Stomach smooth muscle (tissue), 2 donors: Measurements from ENCODE around the gene CDH23.

ENCODE experiments used
- H3K27ac ChIP-seq: one replicate; pipeline ENCODE4 v1.7.0; 2013; ENCODE audit warnings: mild to moderate bottlenecking, low read length, inconsistent platforms
- H3K27me3 ChIP-seq, 2 donors: one replicate each; pipeline ENCODE4 v1.7.0; 2013; ENCODE audit warnings: low read length in 2 of 2; ENCODE audit not compliant: insufficient read depth in 2 of 2, control insufficient read depth in 1 of 2
- H3K36me3 ChIP-seq, 2 donors: one replicate each; pipeline ENCODE4 v1.7.0; 2013; ENCODE audit warnings: low read length in 2 of 2; ENCODE audit not compliant: control insufficient read depth in 2 of 2, insufficient read depth in 2 of 2
- H3K4me1 ChIP-seq: one replicate; pipeline ENCODE4 v1.7.0; 2013; ENCODE audit warnings: low read length; ENCODE audit not compliant: control insufficient read depth, insufficient read depth
- H3K4me3 ChIP-seq, 2 donors: one replicate each; pipeline ENCODE4 v1.7.0; 2013; ENCODE audit warnings: low read length in 2 of 2
- H3K9ac ChIP-seq, 2 donors: one replicate each; pipeline ENCODE4 v1.7.0; 2013; ENCODE audit warnings: low read length in 2 of 2, mild to moderate bottlenecking in 1 of 2
- H3K9me3 ChIP-seq, 2 donors: one replicate each; pipeline ENCODE4 v1.7.0; 2013; ENCODE audit warnings: low read length in 2 of 2; ENCODE audit not compliant: control insufficient read depth in 2 of 2
- donor health status: healthy.
- donor health status: Pancreatic carcinoma.

The CDH23 gene

DNA sequence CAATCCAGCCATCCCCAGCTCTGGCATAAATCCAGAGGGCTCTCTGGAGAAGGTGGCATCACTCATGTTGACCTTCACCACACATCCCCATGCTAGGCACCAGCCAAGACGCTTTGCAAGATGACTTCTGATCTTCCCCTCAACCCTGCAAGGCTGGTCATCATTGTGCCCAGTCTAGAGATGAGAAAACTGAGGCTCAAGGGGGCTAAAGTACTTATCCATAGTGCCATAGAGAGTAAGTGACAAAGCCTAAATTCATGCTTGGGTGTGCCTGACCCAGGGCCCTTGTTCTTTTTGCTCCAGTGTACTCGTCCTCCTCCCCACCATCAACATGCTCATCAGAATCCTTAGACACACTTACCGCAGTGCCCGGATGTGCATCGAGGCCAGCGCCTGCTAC is 324.6 kb downstream of the CDH23 start:
- H3K9me3 ChIP-seq = no peaks in the 10 kb centered on the region
- H3K27me3 ChIP-seq = no peaks in the 10 kb centered on the region
- H3K36me3 ChIP-seq = no peaks in the 10 kb centered on the region
- no peak overlapping the region for H3K4me3 ChIP-seq
- H3K27ac ChIP-seq = no peak overlapping the region
- H3K9ac ChIP-seq = no peak overlapping the region
- peaks cover 21% of the 10 kb centered on the region for H3K4me1 ChIP-seq

DNA sequence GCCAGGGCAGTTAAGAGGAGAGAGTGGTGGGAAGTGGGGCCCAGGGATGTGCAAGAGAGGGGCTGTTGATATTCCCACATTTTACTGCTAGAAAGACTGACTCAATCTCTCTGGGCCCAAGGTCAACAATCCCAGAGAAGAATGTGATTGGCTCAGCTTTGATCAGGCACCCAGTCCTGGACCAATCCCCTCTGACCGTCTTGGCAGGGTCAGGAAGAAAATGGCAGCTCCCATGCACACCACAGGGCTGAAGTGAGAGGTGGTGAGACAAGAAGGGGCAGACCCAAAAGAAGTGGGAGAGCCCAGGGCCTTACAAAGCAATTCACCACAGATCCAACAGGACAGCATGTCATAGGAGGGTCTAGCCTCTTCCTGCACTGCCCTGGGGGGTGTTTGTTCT is 326.1 kb downstream of the CDH23 start:
- H3K9me3 ChIP-seq = no peaks in the 10 kb centered on the region
- H3K27ac ChIP-seq = no peak overlapping the region
- H3K4me3 ChIP-seq = no peak overlapping the region
- H3K4me1 ChIP-seq = peaks cover 26% of the 10 kb centered on the region
- H3K9ac ChIP-seq = no peak overlapping the region
- H3K36me3 ChIP-seq = no peaks in the 10 kb centered on the region
- H3K27me3 ChIP-seq = no peaks in the 10 kb centered on the region

DNA sequence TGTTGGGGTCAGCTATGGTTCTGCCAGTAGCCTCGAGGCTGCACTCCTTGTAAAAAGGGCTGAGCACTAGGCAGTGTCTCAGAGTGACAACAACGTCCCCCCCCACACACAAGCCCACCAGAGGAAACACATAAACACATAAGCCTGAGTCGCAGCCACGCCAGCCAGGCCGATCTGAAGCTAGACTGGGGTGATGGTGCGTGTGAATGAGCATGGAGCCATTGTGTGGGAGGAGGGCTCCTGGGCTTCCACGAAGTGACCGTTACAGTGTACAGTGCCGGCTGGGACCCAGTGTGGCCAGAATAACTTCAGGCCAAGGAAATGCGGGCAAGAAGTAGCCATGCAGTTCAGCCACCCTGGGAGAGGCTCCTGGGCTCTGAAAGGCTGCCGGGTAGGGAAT is 326.6 kb downstream of the CDH23 start:
- no peaks in the 10 kb centered on the region for H3K27me3 ChIP-seq
- H3K36me3 ChIP-seq = no peaks in the 10 kb centered on the region
- H3K9ac ChIP-seq = no peak overlapping the region
- no peak overlapping the region for H3K4me3 ChIP-seq
- H3K27ac ChIP-seq = no peak overlapping the region
- H3K4me1 ChIP-seq = peaks cover 26% of the 10 kb centered on the region
- H3K9me3 ChIP-seq = no peaks in the 10 kb centered on the region

DNA sequence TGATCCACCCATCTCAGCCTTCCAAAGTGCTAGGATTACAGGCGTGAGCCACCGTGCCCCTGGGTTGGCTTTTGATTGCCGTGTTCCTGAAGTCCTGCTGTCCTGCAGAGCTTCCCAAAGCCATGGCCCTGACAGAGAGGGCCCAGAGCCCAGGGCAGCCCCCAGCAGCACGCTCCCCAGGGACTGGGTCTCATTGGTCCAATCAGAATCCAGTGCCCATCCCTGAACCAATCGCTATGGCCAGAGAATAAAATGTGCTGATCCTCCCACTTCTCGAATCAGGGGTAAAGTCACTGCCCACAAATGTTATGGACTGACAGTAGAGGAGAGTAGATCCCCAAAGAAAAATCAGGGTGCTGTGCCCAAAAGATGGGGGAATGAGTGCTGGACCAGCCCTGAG is 327.8 kb downstream of the CDH23 start:
- H3K27ac ChIP-seq = no peak overlapping the region
- no peaks in the 10 kb centered on the region for H3K9me3 ChIP-seq
- no peaks in the 10 kb centered on the region for H3K27me3 ChIP-seq
- H3K9ac ChIP-seq = no peak overlapping the region
- no peak overlapping the region for H3K4me3 ChIP-seq
- H3K36me3 ChIP-seq = no peaks in the 10 kb centered on the region
- H3K4me1 ChIP-seq = peaks cover 32% of the 10 kb centered on the region

- H3K9me3 ChIP-seq = no peaks in the 10 kb centered on the region
- H3K9ac ChIP-seq = no peak overlapping the region
- H3K4me1 ChIP-seq = peaks cover 32% of the 10 kb centered on the region
- H3K27me3 ChIP-seq = no peaks in the 10 kb centered on the region
- no peak overlapping the region for H3K27ac ChIP-seq
- H3K4me3 ChIP-seq = no peak overlapping the region
- H3K36me3 ChIP-seq = no peaks in the 10 kb centered on the region
Observed at GRCh38 chr10:71725249-71725648, 328.5 kb downstream of the CDH23 start.

DNA sequence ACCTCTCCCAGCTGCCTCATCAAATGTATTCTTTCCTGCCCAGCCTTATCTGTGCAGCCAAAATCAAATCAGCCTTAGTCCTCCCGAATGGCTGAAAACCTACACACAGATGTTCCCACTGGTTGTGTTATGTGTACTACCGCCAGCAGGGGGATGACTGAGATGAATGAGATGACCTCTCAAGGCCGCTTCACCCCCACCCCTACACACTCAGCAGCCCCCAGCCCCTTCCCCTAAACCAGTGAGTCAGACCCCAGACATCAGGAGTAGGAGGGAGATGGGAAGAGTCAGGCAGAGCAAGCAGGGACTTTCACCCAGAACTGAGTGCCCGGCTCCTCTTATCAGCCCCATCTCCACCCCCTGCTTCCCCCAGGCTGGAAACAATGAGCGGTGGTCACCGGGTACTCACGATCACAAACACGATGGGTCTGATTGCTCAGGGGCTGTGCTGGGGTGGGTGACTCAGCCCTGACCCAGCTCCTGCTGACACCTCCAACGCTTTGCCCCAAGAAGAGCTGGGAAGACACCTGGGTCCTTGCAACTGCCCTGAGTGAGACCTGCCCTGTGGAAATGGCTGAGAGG is 329.4 kb downstream of the CDH23 start:
- Histone ChIP-seq H3K9me3 (no peaks in the 10 kb centered on the region), H3K36me3 (no peaks in the 10 kb centered on the region), H3K4me1 (peaks cover 32% of the 10 kb centered on the region), H3K9ac (no peak overlapping the region), H3K4me3 (no peak overlapping the region), H3K27ac (no peak overlapping the region), H3K27me3 (no peaks in the 10 kb centered on the region)

- Histone ChIP-seq H3K4me1 (peaks cover 32% of the 10 kb centered on the region), H3K9ac (peak overlapping the region in 1 of 2 donors; percentile 58), H3K4me3 (no peak overlapping the region), H3K36me3 (no peaks in the 10 kb centered on the region), H3K27me3 (no peaks in the 10 kb centered on the region), H3K27ac (peak overlapping the region; percentile 88), H3K9me3 (no peaks in the 10 kb centered on the region)
Observed at GRCh38 chr10:71726580-71727104, 329.9 kb downstream of the CDH23 start.

GRCh38 chr10:71727105-71727737 is 330.5 kb downstream of the CDH23 start:
- Histone ChIP-seq H3K36me3 (no peaks in the 10 kb centered on the region), H3K9ac (peak overlapping the region; percentile 58 to 60), H3K27ac (peak overlapping the region; percentile 88), H3K9me3 (no peaks in the 10 kb centered on the region), H3K4me3 (peak overlapping the region in 1 of 2 donors; percentile 54), H3K27me3 (no peaks in the 10 kb centered on the region), H3K4me1 (peaks cover 32% of the 10 kb centered on the region)

DNA sequence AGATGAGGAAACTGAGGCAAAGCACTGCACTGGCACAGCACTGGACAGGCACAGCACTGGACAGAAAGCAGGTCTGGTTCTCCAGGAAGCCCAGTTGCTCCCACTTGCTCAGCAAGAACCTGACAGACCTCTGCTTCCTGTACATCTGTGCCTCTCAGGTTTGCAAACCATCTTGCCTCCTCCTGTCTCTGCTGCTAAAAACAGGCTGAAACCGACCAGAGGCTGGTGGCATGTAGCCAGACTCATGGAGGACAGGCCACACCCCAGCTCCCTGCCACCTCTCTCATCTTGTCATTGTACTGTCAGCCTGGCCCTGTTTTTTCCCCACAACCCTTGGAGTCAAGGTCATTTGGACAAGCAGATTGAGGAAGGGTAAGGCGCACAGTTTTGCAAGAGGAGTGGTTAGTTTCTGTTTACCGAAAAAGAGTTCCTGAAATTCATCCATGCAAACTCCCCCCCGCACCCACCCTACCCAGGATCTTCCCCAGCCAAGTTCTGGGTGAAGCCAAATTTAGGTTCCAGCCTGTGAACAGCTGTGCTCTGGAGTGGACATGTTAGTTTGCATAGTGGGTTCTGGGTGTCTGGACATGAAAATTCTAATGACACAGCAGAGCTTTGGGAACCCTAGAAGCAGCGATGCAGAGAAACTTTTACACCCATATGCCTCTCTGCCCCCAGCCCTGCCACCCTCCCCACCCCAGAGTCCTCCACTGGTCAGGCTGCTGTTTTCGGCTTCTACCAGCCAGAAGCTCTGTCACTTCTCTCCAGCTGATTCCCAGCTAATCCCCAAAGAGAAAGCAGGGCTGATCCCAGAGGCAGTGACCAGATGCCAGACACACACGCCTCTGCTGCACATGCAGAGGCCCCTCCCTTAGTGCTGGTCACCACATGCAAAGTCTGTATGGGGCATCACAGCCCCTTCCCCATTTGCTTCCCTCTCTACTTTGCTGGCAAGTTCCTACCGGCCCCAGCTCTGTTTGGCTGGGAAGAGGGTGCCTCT is 331.3 kb downstream of the CDH23 start:
- Histone ChIP-seq H3K27me3 (no peaks in the 10 kb centered on the region), H3K36me3 (no peaks in the 10 kb centered on the region), H3K4me3 (peak overlapping the region in 1 of 2 donors; percentile 54), H3K27ac (peak overlapping the region; percentile 88), H3K4me1 (peaks cover 32% of the 10 kb centered on the region), H3K9me3 (no peaks in the 10 kb centered on the region), H3K9ac (peak overlapping the region; percentile 58 to 60)

DNA sequence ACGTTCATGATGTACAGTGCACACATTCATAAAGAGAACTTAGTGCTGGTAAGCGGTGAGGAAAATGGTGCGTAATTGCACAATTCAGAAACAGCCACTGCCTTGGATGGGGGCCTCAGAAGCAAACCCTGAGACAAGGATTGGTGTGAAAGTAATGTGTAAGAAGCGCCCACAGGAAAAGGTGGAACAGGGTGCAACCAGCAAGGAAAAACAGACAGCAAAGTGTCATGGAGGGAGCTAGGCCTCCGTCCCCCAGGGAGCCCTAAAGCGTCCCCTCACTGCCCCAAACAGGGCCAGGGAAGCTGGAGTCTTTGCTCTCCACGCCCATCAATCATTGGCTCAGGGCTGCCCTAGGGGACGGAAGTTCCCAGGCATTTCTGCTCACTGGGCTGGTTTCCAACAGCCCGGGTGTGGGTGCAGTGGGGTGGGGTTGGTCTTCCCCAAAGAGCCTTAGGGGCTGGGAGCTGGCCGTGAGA is 332.5 kb downstream of the CDH23 start:
- no peaks in the 10 kb centered on the region for H3K9me3 ChIP-seq
- peaks cover 32% of the 10 kb centered on the region for H3K4me1 ChIP-seq
- no peaks in the 10 kb centered on the region for H3K36me3 ChIP-seq
- no peak overlapping the region for H3K27ac ChIP-seq
- H3K9ac ChIP-seq = no peak overlapping the region
- H3K27me3 ChIP-seq = no peaks in the 10 kb centered on the region
- no peak overlapping the region for H3K4me3 ChIP-seq
